RWPE2 (cell line): ENCODE data around the gene HSD11B1.

ENCODE experiments used
- ATAC-seq: fragments of 200-7000 bp; cut with Tn5 transposase; 3 replicates; pipeline ENCODE4 v1.9.1; 2021; ENCODE audit warnings: low read depth
- DNase-seq: peaks from one replicate; pipeline ENCODE4 v3.0.0-alpha.2; 2020; ENCODE audit warnings: low spot score
- H3K27ac ChIP-seq: fragments of 450-650 bp; 2 replicates; pipeline ENCODE4 v1.5.1; 2017; ENCODE audit warnings: mild to moderate bottlenecking; ENCODE audit not compliant: poor library complexity, severe bottlenecking
- H3K27me3 ChIP-seq: fragments of 250-450 bp; sonication (Bioruptor Pico); 2 replicates; pipeline ENCODE4 v1.5.1; 2021; ENCODE audit warnings: mild to moderate bottlenecking, moderate library complexity; ENCODE audit not compliant: insufficient read depth, poor library complexity, severe bottlenecking
- H3K36me3 ChIP-seq: fragments of 250-450 bp; sonication (Bioruptor Pico); 2 replicates; pipeline ENCODE4 v1.5.1; 2020; ENCODE audit warnings: low read depth, mild to moderate bottlenecking, moderate library complexity
- H3K4me1 ChIP-seq: fragments of 250-450 bp; sonication (Bioruptor Pico); 2 replicates; pipeline ENCODE4 v1.5.1; 2021; ENCODE audit warnings: mild to moderate bottlenecking, moderate library complexity; ENCODE audit not compliant: insufficient read depth, poor library complexity, severe bottlenecking
- H3K4me3 ChIP-seq: fragments of 250-450 bp; sonication (Bioruptor Pico); 2 replicates; pipeline ENCODE4 v1.5.1; 2021; ENCODE audit warnings: mild to moderate bottlenecking, moderate library complexity; ENCODE audit not compliant: severe bottlenecking
- H3K9me3 ChIP-seq: fragments of 250-450 bp; sonication (Bioruptor Pico); 2 replicates; pipeline ENCODE4 v1.5.1; 2021; ENCODE audit warnings: mild to moderate bottlenecking, moderate library complexity; ENCODE audit not compliant: severe bottlenecking
- CTCF ChIP-seq: fragments of 450-650 bp; IDR thresholded peaks from one replicate; pipeline ENCODE4 v1.5.1; 2017; ENCODE audit warnings: mild to moderate bottlenecking, moderate library complexity; ENCODE audit not compliant: poor library complexity, severe bottlenecking

HSD11B1 gene

DNA sequence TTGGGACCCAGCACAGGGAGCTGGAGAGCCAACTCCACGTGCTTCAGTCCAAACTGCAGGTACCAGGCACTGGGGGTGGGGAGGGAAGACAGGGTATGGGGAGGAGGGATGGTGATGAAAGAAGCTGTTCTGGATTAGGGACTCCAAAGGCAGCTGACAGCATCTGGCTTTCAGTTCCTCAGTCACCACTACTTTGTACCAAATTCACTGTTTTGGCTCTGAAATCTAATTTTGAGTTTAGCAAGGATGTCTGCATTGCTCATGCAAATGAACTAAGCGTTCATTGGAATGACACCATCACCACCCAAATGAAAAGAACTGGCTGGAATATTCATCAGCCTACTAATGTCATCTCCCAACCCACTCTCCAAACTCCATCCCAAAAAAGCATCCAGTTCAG lies 71.0 kb downstream of the HSD11B1 start:
- Histone ChIP-seq H3K4me1 (no peaks in the 10 kb centered on the region), H3K27me3 (no peaks in the 10 kb centered on the region), H3K36me3 (no peaks in the 10 kb centered on the region), H3K9me3 (no peaks in the 10 kb centered on the region), H3K27ac (no peak overlapping the region), H3K4me3 (no peak overlapping the region)
- ATAC-seq (no peak), DNase-seq (no peak)
- no peak for TF ChIP-seq CTCF

- Histone ChIP-seq H3K4me1 (no peaks in the 10 kb centered on the region), H3K27me3 (no peaks in the 10 kb centered on the region), H3K36me3 (no peaks in the 10 kb centered on the region), H3K9me3 (no peaks in the 10 kb centered on the region), H3K27ac (no peak overlapping the region), H3K4me3 (no peak overlapping the region)
- TF ChIP-seq CTCF: no peak
- DNase-seq: no peak
- no peak for ATAC-seq
Measured at GRCh38 chr1:209777587-209777986, 72.9 kb downstream of the HSD11B1 start.

DNA sequence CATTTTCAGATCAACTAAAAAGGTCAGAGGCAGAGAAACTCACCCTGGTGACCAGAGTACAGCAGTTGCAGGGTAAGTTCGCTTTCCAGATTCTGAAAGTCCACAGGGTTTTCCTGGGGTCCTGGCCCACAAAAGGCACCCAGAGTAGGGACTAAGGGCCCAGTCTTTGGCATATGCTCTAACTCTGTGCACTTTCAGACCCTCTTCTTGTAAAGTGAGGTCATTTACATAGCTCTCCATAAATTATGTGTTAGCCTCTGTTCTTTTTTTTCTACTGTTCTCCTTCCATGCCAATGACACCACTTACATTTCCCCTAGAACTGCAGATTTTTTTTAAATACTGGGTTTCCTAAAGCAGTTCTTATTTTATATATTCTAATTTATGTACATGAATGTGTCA lies 73.5 kb downstream of the HSD11B1 start:
- TF ChIP-seq CTCF: no peak
- Histone ChIP-seq H3K4me1 (no peaks in the 10 kb centered on the region), H3K9me3 (no peaks in the 10 kb centered on the region), H3K27ac (no peak overlapping the region), H3K4me3 (no peak overlapping the region), H3K27me3 (no peaks in the 10 kb centered on the region), H3K36me3 (no peaks in the 10 kb centered on the region)
- ATAC-seq (no peak), DNase-seq (no peak)

- Histone ChIP-seq H3K27me3 (no peaks in the 10 kb centered on the region), H3K4me3 (no peak overlapping the region), H3K4me1 (no peaks in the 10 kb centered on the region), H3K27ac (no peak overlapping the region), H3K36me3 (peaks cover 6% of the 10 kb centered on the region; the same call in 1 of the 2 replicates), H3K9me3 (no peaks in the 10 kb centered on the region)
- ATAC-seq: no peak
- no peak for TF ChIP-seq CTCF
- DNase-seq: no peak
Measured at GRCh38 chr1:209780268-209780667, 75.6 kb downstream of the HSD11B1 start.

DNA sequence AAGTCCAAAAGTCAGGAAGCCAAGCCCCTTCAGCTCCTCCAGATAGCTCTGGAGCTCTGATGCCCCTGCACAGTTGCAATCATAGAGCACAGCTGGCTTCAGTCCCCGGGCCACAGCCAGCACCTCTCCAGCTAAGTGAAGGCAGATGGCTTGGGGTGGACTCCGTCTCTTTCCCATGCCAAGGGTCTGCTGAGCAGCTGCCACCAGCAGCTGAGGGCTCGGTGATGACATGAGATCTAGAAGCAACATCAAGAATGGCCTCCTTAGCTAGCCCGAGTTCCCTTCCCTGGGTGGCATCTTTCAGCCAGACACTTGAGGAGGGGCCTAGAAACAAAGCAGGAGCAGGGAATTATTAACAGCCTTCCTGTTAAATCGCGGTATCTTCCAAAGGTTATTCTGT lies 78.7 kb downstream of the HSD11B1 start:
- no peaks in the 10 kb centered on the region for H3K9me3 ChIP-seq
- no peak for ATAC-seq
- no peak for TF ChIP-seq CTCF
- no peaks in the 10 kb centered on the region for H3K4me1 ChIP-seq
- H3K27me3 ChIP-seq: no peaks in the 10 kb centered on the region
- no peak overlapping the region for H3K27ac ChIP-seq
- peaks cover 31% of the 10 kb centered on the region for H3K36me3 ChIP-seq
- H3K4me3 ChIP-seq: peak overlapping the region; percentile 54
- no peak for DNase-seq
